ENCODE data around the gene PDGFC.

GRCh38 chr4:156790866-156791265, 180.7 kb downstream of the PDGFC start:
- TF ChIP-seq CTCF (IDR thresholded peaks at IDR 0.05) (no peak), POLR2AphosphoS5 (IDR thresholded peaks at IDR 0.05) (no peak)
